Activated CD8-positive, alpha-beta memory T cell treated with anti-CD3 and anti-CD28 coated beads, Interleukin-2, amount 50 U/mL, for 48 hours (primary cell): ENCODE measurements around the gene NEXMIF.
"Not testable (repeated sequence)": the region's sequence is repeated elsewhere in the genome, so short reads cannot be mapped to it uniquely, and the experiment has no call there.

Source experiments
- DNase-seq: peaks from one replicate; pipeline ENCODE4 v3.0.0-alpha.2; 2020

NEXMIF gene

GRCh38 chrX:74788545-74789086 lies 136.6 kb downstream of the NEXMIF start:
- no peak for DNase-seq

- no peak for DNase-seq
Observed at GRCh38 chrX:74784629-74785028, 140.6 kb downstream of the NEXMIF start.

GRCh38 chrX:74781507-74782034 lies 143.7 kb downstream of the NEXMIF start:
- DNase-seq = no peak

GRCh38 chrX:74779175-74779574 lies 146.1 kb downstream of the NEXMIF start:
- no peak for DNase-seq

- DNase-seq = no peak
Observed at GRCh38 chrX:74774988-74775387, 150.3 kb downstream of the NEXMIF start.

GRCh38 chrX:74736450-74736849 lies 188.8 kb downstream of the NEXMIF start:
- DNase-seq = no peak

- no peak for DNase-seq
Observed at GRCh38 chrX:74705269-74705668, 220.0 kb downstream of the NEXMIF start.

GRCh38 chrX:74701343-74701742 lies 223.9 kb downstream of the NEXMIF start:
- not testable (repeated sequence) for DNase-seq

- no peak for DNase-seq
Observed at GRCh38 chrX:74684466-74684865, 240.8 kb downstream of the NEXMIF start.
